Karpas-422 (cell line): ENCODE data around the gene FLAD1. TPM values are rescaled to one million over a fixed set of nuclear protein-coding genes. Genes with fewer than 3 reads are reported as not detected.

Experiments used
- DNase-seq: peaks from one replicate; pipeline ENCODE4 v3.0.0-alpha.2; 2015
- H2AFZ ChIP-seq: fragments of 200-600 bp; sonication (generic); 2 replicates; pipeline ENCODE4 v1.6.1; 2014; ENCODE audit warnings: antibody characterized with exemption, low read length, mixed read lengths
- H3K27ac ChIP-seq: fragments of 200-600 bp; sonication (generic); 2 replicates; pipeline ENCODE4 v1.5.1; 2014; ENCODE audit warnings: mild to moderate bottlenecking, low read length, moderate library complexity
- H3K27me3 ChIP-seq: fragments of 200-600 bp; sonication (generic); 2 replicates; pipeline ENCODE4 v1.6.1; 2014; ENCODE audit warnings: low read length, mixed read lengths
- H3K36me3 ChIP-seq: fragments of 200-600 bp; sonication (generic); 2 replicates; pipeline ENCODE4 v1.6.1; 2014; ENCODE audit warnings: low read length, mixed read lengths; ENCODE audit not compliant: insufficient read depth
- H3K4me1 ChIP-seq: fragments of 200-600 bp; sonication (generic); 2 replicates; pipeline ENCODE4 v1.6.1; 2014; ENCODE audit warnings: mild to moderate bottlenecking, low read length, mixed read lengths
- H3K4me2 ChIP-seq: fragments of 200-600 bp; sonication (generic); 2 replicates; pipeline ENCODE4 v1.6.1; 2014; ENCODE audit warnings: low read length, low read depth, mild to moderate bottlenecking; ENCODE audit not compliant: poor library complexity, severe bottlenecking
- H3K4me3 ChIP-seq: fragments of 200-600 bp; sonication (generic); 2 replicates; pipeline ENCODE4 v1.5.1; 2014; ENCODE audit warnings: mild to moderate bottlenecking, antibody characterized with exemption, low read length, mixed read lengths
- H3K79me2 ChIP-seq: fragments of 200-600 bp; sonication (generic); 2 replicates; pipeline ENCODE4 v1.6.1; 2014; ENCODE audit warnings: mild to moderate bottlenecking, low read length, mixed read lengths
- H3K9ac ChIP-seq: fragments of 200-600 bp; sonication (generic); 2 replicates; pipeline ENCODE4 v1.6.0; 2014; ENCODE audit warnings: low read length
- H3K9me2 ChIP-seq: fragments of 200-600 bp; sonication (generic), shearing (Covaris generic); replicated peaks from 2 replicates; pipeline ENCODE4 v1.6.0; 2014; ENCODE audit warnings: mild to moderate bottlenecking, low read length, moderate library complexity; ENCODE audit not compliant: insufficient read depth
- H3K9me3 ChIP-seq: fragments of 300-700, 200-600 bp; sonication (generic); 2 replicates; pipeline ENCODE4 v1.6.1; 2014; ENCODE audit warnings: low read length, mixed read lengths
- H4K20me1 ChIP-seq: fragments of 200-600 bp; sonication (generic); 2 replicates; pipeline ENCODE4 v1.6.1; 2014; ENCODE audit warnings: mild to moderate bottlenecking, antibody characterized with exemption, low read length, low read depth; ENCODE audit not compliant: insufficient read depth
- total RNA-seq: library from RNA; depleted of rRNA; stranded (reverse); fragments of >200 nt; shearing (Covaris generic); gene quantifications from 2 replicates; pipeline ENCODE4 v1.2.3, GENCODE V29; 2014; ENCODE audit warnings: low replicate concordance; rRNA removed

Gene FLAD1
- 48.7 and 57.3 TPM in 2 replicates for total RNA-seq

GRCh38 chr1:154982897-154983648 lies at the start of gene FLAD1:
Gene FLAD1, plus strand, starts transcription at chr1:154983344. Its CDS starts 351 bp downstream, at chr1:154983695.
- DNase-seq = peak; percentile 99
- H4K20me1 ChIP-seq = no peaks in the 10 kb centered on the region
- H3K27ac ChIP-seq = peak within 1 kb of the TSS; percentile 67
- H3K36me3 ChIP-seq = peaks cover 20% of the 10 kb centered on the region
- H3K27me3 ChIP-seq = no peaks in the 10 kb centered on the region
- no peaks in the 10 kb centered on the region for H3K9me2 ChIP-seq
- H3K9me3 ChIP-seq = no peaks in the 10 kb centered on the region
- peak within 1 kb of the TSS; percentile 91 for H3K9ac ChIP-seq
- peak within 1 kb of the TSS; percentile 92 for H3K4me3 ChIP-seq
- peaks cover 27% of the 10 kb centered on the region for H3K79me2 ChIP-seq
- H2AFZ ChIP-seq = peak within 1 kb of the TSS; percentile 50; the same call in 1 of the 2 replicates
- H3K4me2 ChIP-seq = peak within 1 kb of the TSS; percentile 86
- H3K4me1 ChIP-seq = peaks cover 17% of the 10 kb centered on the region

- Histone ChIP-seq H3K4me2 (no peak overlapping the region), H3K27ac (no peak overlapping the region), H3K79me2 (peaks cover 14% of the 10 kb centered on the region), H3K9me3 (no peaks in the 10 kb centered on the region), H3K9ac (no peak overlapping the region), H3K4me3 (no peak overlapping the region), H3K36me3 (peaks cover 3% of the 10 kb centered on the region; the same call in 1 of the 2 replicates), H3K4me1 (peaks cover 33% of the 10 kb centered on the region), H4K20me1 (no peaks in the 10 kb centered on the region), H3K9me2 (no peaks in the 10 kb centered on the region), H3K27me3 (no peaks in the 10 kb centered on the region), H2AFZ (no peak overlapping the region)
- no peak for DNase-seq
These were observed 48.7 kb upstream of the FLAD1 start for GRCh38 chr1:154934358-154934948.

DNA sequence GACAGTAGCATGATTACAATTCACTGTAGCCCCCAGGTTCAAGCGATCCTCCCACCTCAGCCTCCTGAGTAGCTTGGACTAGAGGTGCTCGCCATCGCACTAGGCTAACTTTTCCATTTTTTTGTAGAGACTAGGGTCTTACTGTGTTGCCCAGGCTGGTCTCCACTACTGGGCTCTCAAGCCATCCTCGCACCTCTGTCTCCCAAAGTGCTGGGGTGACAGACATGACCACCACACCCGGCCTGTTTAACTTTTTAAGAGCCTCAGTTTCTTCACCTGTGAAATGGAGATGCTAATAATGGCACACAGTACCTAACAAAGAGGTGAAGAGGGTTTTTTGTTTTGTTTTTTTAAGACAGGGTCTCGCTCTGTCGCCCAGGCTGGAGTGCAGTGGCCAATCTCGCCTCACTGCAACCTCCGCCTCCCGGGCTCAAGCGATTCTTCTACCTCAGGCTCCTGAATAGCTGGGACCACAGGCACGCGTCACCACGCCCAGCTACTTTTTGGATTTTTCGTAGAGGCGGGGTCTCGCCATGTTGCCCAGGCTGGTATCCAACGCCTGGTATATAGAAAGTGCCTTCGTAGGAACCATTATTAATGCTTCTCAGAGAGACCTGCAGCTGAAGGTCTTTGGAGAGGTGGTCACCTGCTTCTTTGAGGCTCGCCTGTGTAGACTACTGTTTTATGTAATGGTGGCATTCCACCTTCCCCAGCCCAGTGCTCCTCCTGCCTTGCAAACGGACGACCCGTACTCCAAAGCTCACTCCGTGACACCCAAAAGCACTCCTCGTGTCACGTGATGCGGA lies 47.2 kb upstream of the FLAD1 start:
- peak overlapping the region; percentile 89 for H3K27ac ChIP-seq
- H3K4me1 ChIP-seq = peaks cover 46% of the 10 kb centered on the region
- no peaks in the 10 kb centered on the region for H3K9me2 ChIP-seq
- H4K20me1 ChIP-seq = no peaks in the 10 kb centered on the region
- H3K36me3 ChIP-seq = peaks cover 2% of the 10 kb centered on the region; the same call in 1 of the 2 replicates
- no peaks in the 10 kb centered on the region for H3K27me3 ChIP-seq
- peaks cover 25% of the 10 kb centered on the region for H3K79me2 ChIP-seq
- H2AFZ ChIP-seq = peak overlapping the region; percentile 52; the same call in 1 of the 2 replicates
- no peaks in the 10 kb centered on the region for H3K9me3 ChIP-seq
- peak overlapping the region; percentile 75 for H3K4me2 ChIP-seq
- H3K9ac ChIP-seq = peak overlapping the region; percentile 82
- H3K4me3 ChIP-seq = peak overlapping the region; percentile 87
- DNase-seq = peak; percentile 74

GRCh38 chr1:154936555-154937084 lies 46.5 kb upstream of the FLAD1 start, which contains the start of gene PMVK:
Gene PMVK, minus strand, starts transcription at chr1:154936719. Its CDS starts 34 bp downstream, at chr1:154936685.
- Histone ChIP-seq H3K4me2 (peak within 1 kb of the TSS; percentile 75), H3K27ac (peak within 1 kb of the TSS; percentile 89), H3K36me3 (no peaks in the 10 kb centered on the region), H3K4me3 (peak within 1 kb of the TSS; percentile 87), H3K79me2 (peaks cover 31% of the 10 kb centered on the region), H3K27me3 (no peaks in the 10 kb centered on the region), H3K4me1 (peaks cover 53% of the 10 kb centered on the region), H4K20me1 (no peaks in the 10 kb centered on the region), H3K9me2 (no peaks in the 10 kb centered on the region), H2AFZ (peak within 1 kb of the TSS; percentile 52; the same call in 1 of the 2 replicates), H3K9me3 (no peaks in the 10 kb centered on the region), H3K9ac (peak within 1 kb of the TSS; percentile 82)
- DNase-seq = peak; percentile 98

DNA sequence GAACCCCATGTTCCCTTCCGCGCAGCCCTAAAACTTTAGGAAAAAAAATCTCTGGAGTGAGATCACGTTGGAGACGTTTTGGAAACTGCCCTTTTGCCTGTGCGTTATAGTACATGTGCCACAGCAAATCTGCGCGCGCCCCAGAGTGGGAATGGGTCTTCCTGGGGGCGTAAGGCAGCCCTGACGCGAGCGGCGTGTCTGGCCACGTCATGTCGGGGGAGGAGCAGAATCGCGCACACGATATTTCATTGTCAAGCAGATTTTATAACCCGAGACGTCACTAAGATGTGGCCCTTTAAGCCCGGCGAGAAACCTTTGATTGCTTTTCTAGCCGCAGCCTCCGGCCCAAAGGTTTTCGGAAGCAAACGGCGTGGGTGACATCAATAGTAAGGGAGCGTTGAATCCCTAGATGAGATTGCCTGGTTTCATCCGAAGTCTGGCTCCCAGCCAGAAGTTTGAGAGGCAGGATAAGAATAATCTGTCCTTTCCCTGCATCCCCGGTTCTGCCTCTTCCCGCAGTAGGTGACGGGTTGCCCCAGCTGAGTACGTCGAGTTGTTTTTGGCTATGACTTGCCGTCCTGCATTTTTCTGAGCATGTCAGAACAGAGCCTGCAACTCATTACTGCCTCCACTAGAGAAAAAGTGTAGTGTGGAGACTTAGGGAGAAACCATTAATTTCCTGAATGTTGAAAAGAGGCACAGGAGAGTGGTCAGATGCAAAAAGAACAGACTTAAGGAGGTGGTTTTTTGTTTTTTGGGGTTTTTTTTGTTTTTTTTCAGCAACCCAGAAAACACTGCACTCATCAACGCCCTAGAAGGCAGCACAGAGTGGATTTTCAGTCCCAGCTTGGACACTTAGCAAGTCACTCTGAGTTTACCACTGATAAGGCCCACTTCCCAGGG lies 45.8 kb upstream of the FLAD1 start:
- Histone ChIP-seq H2AFZ (peak overlapping the region; percentile 52; the same call in 1 of the 2 replicates), H3K9ac (peak overlapping the region; percentile 82), H3K4me3 (peak overlapping the region; percentile 87), H3K27me3 (no peaks in the 10 kb centered on the region), H3K27ac (peak overlapping the region; percentile 89), H3K9me2 (no peaks in the 10 kb centered on the region), H4K20me1 (no peaks in the 10 kb centered on the region), H3K79me2 (peaks cover 38% of the 10 kb centered on the region), H3K4me2 (peak overlapping the region; percentile 75), H3K9me3 (no peaks in the 10 kb centered on the region), H3K4me1 (peaks cover 60% of the 10 kb centered on the region), H3K36me3 (no peaks in the 10 kb centered on the region)
- peak; percentile 97 for DNase-seq

DNA sequence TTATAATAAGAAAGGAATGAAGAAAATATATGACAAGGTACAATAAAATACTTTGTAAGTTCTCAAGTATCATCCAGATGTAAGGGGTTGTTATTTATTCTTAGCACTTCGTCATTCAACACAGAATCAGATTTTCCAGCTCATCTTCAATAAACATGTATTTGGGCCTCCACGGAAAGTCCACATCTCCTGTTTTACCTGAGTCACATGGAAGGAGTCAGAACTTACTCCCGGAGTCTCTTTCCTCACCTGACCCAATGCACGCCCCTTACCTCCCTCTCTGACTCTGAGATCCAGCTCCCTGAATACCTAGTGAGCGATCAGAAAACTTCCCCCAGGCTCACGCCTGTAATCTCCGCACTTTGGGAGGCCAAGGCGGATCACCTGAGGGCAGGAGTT lies 45.2 kb upstream of the FLAD1 start:
- peak overlapping the region; percentile 89 for H3K27ac ChIP-seq
- H3K27me3 ChIP-seq = no peaks in the 10 kb centered on the region
- H4K20me1 ChIP-seq = no peaks in the 10 kb centered on the region
- H3K79me2 ChIP-seq = peaks cover 40% of the 10 kb centered on the region
- H3K4me1 ChIP-seq = peaks cover 66% of the 10 kb centered on the region
- no peaks in the 10 kb centered on the region for H3K36me3 ChIP-seq
- H3K9ac ChIP-seq = peak overlapping the region; percentile 82
- no peaks in the 10 kb centered on the region for H3K9me2 ChIP-seq
- H3K4me2 ChIP-seq = peak overlapping the region; percentile 75
- H3K4me3 ChIP-seq = peak overlapping the region; percentile 87
- H3K9me3 ChIP-seq = no peaks in the 10 kb centered on the region
- no peak for DNase-seq
- no peak overlapping the region for H2AFZ ChIP-seq
